Measurements from ENCODE around the gene OR6N1.

OR6N1 gene

GRCh38 chr1:158818560-158818959, 46.6 kb upstream of the OR6N1 start:
- Histone ChIP-seq H3K4me3 (IDR thresholded peaks at IDR 0.05; ENCODE audit: insufficient read depth, low read depth, low read length) (no peak overlapping the region), H3K4me1 (ENCODE audit: low read depth, poor library complexity, severe bottlenecking) (no peaks in the 10 kb centered on the region), H4K20me1 (ENCODE audit: insufficient read depth) (no peaks in the 10 kb centered on the region)

DNA sequence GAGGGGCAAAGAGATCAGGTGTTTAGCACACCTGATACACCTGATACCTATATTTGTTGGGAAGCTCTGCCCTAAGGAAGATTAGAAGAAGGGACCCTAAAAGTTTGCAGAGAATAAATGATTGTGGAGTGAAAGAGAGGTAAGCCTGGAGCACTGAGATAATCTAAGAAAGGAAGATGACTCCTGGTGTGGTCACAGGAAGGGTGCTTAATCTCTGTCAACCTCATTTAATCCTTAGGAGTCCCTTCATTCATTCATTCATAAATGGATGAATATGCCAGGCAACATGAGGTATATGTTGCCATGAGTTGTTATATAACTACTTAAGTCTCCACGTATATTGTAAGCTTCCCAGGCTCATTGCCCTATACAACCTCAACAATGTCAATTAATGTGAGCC, 43.0 kb upstream of the OR6N1 start:
- no peaks in the 10 kb centered on the region for H3K4me1 ChIP-seq (ENCODE audit: low read depth, poor library complexity, severe bottlenecking)
- TF ChIP-seq, protein P1, sequence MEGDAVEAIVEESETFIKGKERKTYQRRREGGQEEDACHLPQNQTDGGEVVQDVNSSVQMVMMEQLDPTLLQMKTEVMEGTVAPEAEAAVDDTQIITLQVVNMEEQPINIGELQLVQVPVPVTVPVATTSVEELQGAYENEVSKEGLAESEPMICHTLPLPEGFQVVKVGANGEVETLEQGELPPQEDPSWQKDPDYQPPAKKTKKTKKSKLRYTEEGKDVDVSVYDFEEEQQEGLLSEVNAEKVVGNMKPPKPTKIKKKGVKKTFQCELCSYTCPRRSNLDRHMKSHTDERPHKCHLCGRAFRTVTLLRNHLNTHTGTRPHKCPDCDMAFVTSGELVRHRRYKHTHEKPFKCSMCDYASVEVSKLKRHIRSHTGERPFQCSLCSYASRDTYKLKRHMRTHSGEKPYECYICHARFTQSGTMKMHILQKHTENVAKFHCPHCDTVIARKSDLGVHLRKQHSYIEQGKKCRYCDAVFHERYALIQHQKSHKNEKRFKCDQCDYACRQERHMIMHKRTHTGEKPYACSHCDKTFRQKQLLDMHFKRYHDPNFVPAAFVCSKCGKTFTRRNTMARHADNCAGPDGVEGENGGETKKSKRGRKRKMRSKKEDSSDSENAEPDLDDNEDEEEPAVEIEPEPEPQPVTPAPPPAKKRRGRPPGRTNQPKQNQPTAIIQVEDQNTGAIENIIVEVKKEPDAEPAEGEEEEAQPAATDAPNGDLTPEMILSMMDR (conservative IDR thresholded peaks at IDR 0.05; ENCODE audit: low read depth, low read length) = no peak

More at GRCh38 chr1:158818560-158818959, 46.6 kb upstream of the OR6N1 start:
- H2AFZ ChIP-seq (ENCODE audit: low read depth) = no peak overlapping the region
- no peak overlapping the region for H3K4me2 ChIP-seq
- no peak overlapping the region for H3K9ac ChIP-seq
- no peak overlapping the region for H3K27ac ChIP-seq
- no peaks in the 10 kb centered on the region for H3K27me3 ChIP-seq (ENCODE audit: insufficient read depth, low read depth)
- no peaks in the 10 kb centered on the region for H3K79me2 ChIP-seq (ENCODE audit: insufficient read depth, low read depth)
- TF ChIP-seq, protein P1 (conservative IDR thresholded peaks at IDR 0.05; ENCODE audit: low read depth, low read length) = no peak
- no peaks in the 10 kb centered on the region for H3K36me3 ChIP-seq (ENCODE audit: insufficient read depth)

GRCh38 chr1:158813164-158813563, 41.2 kb upstream of the OR6N1 start:
- TF ChIP-seq, protein P1 (conservative IDR thresholded peaks at IDR 0.05; ENCODE audit: low read depth, low read length) = no peak
- no peak overlapping the region for H2AFZ ChIP-seq (ENCODE audit: low read depth)
- no peaks in the 10 kb centered on the region for H3K4me1 ChIP-seq (ENCODE audit: low read depth, poor library complexity, severe bottlenecking)
- H3K27me3 ChIP-seq (ENCODE audit: insufficient read depth, low read depth) = no peaks in the 10 kb centered on the region
- no peaks in the 10 kb centered on the region for H4K20me1 ChIP-seq (ENCODE audit: insufficient read depth)
- no peak overlapping the region for H3K27ac ChIP-seq
- no peak overlapping the region for H3K4me2 ChIP-seq
- H3K4me3 ChIP-seq (IDR thresholded peaks at IDR 0.05; ENCODE audit: insufficient read depth, low read depth, low read length) = no peak overlapping the region
- H3K79me2 ChIP-seq (ENCODE audit: insufficient read depth, low read depth) = no peaks in the 10 kb centered on the region
- no peak overlapping the region for H3K9ac ChIP-seq
- H3K36me3 ChIP-seq (ENCODE audit: insufficient read depth) = no peaks in the 10 kb centered on the region

More for the DNA sequence above, 43.0 kb upstream of the OR6N1 start:
- H3K4me3 ChIP-seq (IDR thresholded peaks at IDR 0.05; ENCODE audit: insufficient read depth, low read depth, low read length) = no peak overlapping the region
- no peak overlapping the region for H3K27ac ChIP-seq
- H3K9ac ChIP-seq = no peak overlapping the region
- H4K20me1 ChIP-seq (ENCODE audit: insufficient read depth) = no peaks in the 10 kb centered on the region
- H3K36me3 ChIP-seq (ENCODE audit: insufficient read depth) = no peaks in the 10 kb centered on the region
- H3K27me3 ChIP-seq (ENCODE audit: insufficient read depth, low read depth) = no peaks in the 10 kb centered on the region
- no peaks in the 10 kb centered on the region for H3K79me2 ChIP-seq (ENCODE audit: insufficient read depth, low read depth)
- H3K4me2 ChIP-seq = no peak overlapping the region
- no peak overlapping the region for H2AFZ ChIP-seq (ENCODE audit: low read depth)

DNA sequence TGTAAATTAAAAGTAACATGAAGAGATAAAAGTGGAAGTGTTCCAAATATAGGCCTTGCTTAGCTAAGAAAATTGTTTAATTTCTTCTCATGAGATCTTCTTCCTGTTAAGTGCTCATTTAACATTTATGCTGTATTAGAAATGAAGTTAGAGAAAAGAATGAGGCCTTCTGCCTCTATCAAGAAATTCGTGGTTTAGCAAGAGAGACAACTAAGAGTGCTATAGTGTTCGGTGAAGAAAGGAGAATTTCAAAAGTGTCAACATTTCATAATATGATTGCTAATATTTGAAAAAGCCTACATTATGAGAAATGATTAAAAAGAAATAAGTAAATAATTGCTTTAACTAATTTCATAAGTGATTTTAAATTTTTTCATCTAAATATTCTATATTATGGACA, 40.3 kb upstream of the OR6N1 start:
- Histone ChIP-seq H3K36me3 (ENCODE audit: insufficient read depth) (no peaks in the 10 kb centered on the region), H3K4me1 (ENCODE audit: low read depth, poor library complexity, severe bottlenecking) (no peaks in the 10 kb centered on the region), H3K9ac (no peak overlapping the region), H3K4me2 (no peak overlapping the region), H2AFZ (ENCODE audit: low read depth) (no peak overlapping the region), H4K20me1 (ENCODE audit: insufficient read depth) (no peaks in the 10 kb centered on the region), H3K79me2 (ENCODE audit: insufficient read depth, low read depth) (no peaks in the 10 kb centered on the region), H3K4me3 (IDR thresholded peaks at IDR 0.05; ENCODE audit: insufficient read depth, low read depth, low read length) (no peak overlapping the region), H3K27me3 (ENCODE audit: insufficient read depth, low read depth) (no peaks in the 10 kb centered on the region), H3K27ac (no peak overlapping the region)
- TF ChIP-seq, protein P1 (conservative IDR thresholded peaks at IDR 0.05; ENCODE audit: low read depth, low read length) = no peak

Data from KMS-11 (cell line).